Fibroblast of pulmonary artery (primary cell): Measurements from ENCODE around the gene ZFAND3.

Experiments
- DNase-seq: peaks from one replicate; pipeline ENCODE4 v3.0.0-alpha.2; 2010; ENCODE audit warnings: low read depth
- H3K4me3 ChIP-seq: replicated peaks from 2 replicates; pipeline ENCODE4 v1.5.1; 2011; ENCODE audit warnings: low read depth, mild to moderate bottlenecking, control low read depth, low read length, moderate library complexity
- TF ChIP-seq, protein P1 (sequence below): IDR thresholded peaks from 2 replicates; pipeline ENCODE4 v1.5.1; 2011; ENCODE audit warnings: mild to moderate bottlenecking, control low read depth, low read length, inconsistent platforms; ENCODE audit errors: missing control alignments

ZFAND3 gene

DNA sequence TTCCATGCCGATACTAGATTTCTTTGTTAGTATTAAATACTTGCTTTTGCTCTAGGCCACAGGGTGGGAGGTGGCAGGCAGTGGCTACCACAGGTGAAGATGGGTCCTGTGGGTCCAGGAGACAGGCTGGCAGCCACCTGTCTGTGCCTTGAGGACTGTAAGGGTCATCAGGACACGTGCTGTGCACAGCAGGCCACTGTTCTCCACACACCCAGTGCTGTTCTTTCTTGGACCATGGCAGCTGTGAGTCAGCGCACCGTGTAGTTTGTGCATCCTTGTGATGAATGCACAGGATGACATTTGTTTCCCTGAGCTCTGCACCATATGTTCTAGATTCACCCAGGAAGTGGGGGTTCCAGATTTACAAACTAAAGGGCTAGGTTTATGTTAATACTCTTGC lies 317.0 kb downstream of the ZFAND3 start:
- TF ChIP-seq, protein P1, sequence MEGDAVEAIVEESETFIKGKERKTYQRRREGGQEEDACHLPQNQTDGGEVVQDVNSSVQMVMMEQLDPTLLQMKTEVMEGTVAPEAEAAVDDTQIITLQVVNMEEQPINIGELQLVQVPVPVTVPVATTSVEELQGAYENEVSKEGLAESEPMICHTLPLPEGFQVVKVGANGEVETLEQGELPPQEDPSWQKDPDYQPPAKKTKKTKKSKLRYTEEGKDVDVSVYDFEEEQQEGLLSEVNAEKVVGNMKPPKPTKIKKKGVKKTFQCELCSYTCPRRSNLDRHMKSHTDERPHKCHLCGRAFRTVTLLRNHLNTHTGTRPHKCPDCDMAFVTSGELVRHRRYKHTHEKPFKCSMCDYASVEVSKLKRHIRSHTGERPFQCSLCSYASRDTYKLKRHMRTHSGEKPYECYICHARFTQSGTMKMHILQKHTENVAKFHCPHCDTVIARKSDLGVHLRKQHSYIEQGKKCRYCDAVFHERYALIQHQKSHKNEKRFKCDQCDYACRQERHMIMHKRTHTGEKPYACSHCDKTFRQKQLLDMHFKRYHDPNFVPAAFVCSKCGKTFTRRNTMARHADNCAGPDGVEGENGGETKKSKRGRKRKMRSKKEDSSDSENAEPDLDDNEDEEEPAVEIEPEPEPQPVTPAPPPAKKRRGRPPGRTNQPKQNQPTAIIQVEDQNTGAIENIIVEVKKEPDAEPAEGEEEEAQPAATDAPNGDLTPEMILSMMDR: no peak
- DNase-seq: no peak
- H3K4me3 ChIP-seq: no peak overlapping the region

DNA sequence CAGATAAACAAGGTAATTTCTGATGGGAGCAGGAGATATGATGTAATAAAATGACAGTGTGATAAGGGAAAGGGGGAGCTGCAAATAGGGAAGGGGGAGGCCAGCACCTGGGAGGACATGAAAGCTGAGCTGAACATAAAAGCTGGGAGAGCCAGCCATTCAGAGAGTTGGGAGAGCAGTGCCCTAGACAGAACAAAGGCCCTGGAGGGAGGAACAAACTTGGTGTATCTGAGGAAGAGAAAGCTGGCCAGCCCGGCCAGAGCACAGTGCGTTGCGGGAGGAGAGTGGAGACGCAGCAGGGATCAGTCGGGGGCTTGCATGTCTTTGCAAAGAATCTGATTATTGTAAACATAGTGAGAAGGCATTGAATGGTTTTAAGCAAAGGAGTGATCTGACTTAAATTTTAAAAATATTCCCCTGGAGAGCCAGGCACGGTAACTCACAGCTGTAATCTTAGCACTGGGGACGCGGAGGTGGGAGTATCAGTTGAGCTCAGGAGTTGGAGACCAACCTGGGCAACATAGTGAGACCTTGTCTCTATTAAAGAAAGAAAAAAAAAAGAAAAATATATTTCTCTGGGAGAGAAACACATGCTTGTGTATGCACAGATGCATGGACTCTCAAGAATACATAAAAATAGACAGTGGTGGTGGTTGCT lies 318.2 kb downstream of the ZFAND3 start:
- TF ChIP-seq, protein P1: no peak
- no peak for DNase-seq
- H3K4me3 ChIP-seq: no peak overlapping the region

DNA sequence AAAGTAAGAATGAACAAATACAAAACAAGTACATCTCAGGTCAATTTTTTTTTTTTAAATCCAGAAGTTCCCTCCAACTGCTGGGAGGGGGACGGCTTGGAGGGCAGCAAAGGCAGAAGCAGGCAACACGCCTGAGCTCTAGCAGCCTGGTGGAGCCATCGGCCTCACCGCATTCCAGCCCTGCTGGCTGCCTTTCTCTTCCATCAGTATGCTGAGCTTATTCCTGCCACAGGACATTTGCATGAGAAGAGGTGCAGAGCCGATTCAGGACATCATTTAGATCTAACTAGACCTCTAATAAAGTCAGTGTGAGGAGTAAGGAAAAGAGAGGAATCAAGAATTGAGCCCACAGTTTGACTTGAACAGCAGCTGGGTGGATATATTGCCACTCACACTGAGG lies 318.8 kb downstream of the ZFAND3 start:
- H3K4me3 ChIP-seq: no peak overlapping the region
- TF ChIP-seq, protein P1: no peak
- DNase-seq: no peak

DNA sequence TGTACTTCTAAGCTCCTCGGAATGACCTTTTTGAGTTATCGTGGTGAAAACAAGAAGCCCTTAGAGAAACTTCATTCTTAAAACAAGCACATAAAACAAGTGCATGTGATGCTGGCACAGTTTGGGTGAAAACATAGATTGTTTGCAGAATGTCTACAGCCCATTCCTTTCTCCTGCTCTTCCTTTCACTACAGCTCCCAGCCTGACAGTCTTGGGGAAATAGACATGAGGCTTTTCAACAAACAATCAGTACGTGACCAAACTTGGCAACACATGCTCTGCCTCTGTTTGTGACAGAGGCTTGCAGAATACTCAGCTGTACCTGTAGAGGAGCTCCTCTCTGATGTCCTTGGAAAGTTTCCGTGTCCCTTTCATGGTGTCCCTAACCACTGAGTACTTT lies 321.6 kb downstream of the ZFAND3 start:
- no peak overlapping the region for H3K4me3 ChIP-seq
- DNase-seq: no peak
- TF ChIP-seq, protein P1: no peak

DNA sequence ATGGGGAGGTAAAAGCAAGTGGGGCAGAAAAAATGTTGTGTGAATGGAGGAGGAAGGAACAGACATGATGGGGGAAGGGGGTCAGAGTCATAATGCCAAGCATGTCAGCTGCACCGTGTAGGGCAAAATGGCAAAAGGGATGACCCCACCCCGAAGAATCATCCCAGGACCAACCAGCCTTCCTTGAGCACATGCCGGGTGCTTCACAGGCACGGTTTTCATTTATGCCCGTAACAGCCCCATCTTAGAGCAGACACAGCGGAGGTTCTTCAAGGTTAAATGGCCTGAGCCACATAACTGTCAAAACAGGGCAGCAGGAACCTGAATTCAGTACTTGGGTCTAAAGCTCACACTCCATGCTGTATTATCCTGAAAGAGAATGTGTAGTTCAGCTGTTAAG lies 322.2 kb downstream of the ZFAND3 start:
- TF ChIP-seq, protein P1: no peak
- H3K4me3 ChIP-seq: no peak overlapping the region
- DNase-seq: no peak

DNA sequence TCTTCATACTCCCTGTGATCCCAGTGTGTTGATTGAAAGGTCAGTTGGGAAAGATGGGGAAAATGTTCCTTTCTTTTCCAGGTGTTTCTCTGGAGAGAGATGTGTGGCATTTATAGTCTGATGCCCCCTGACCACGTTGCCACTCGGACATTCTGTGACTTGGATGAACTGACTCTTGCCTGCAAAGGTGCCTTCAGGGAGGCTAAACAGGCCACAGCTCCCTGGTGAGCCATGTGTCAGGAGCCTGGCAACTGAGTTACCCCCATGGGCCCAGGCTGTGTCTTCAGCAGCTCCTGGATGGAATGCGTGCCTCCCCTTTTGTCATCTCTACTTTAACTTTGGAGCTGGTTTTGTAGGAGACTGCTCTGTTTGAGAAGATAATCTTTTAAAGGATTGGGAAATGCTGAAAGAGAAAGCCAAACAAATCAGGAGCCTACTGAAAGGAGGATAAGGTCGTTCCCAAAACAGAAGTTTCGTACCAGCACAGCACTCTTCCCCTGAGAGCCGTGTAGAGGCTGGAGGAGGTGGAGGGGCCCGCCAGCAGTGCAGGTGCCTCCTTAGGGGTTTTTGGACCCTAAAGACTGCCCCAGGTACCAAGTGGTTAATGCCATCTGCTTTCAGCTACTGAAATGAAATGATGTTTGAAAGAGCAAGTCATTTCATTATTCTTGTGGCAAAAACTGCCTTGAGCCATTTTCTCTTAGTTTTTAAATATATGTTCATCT lies 322.8 kb downstream of the ZFAND3 start:
- DNase-seq: no peak
- TF ChIP-seq, protein P1: no peak
- no peak overlapping the region for H3K4me3 ChIP-seq
